ENCODE data around the gene MED27.

The MED27 gene

GRCh38 chr9:132094314-132094791 is 14.7 kb upstream of the MED27 start:
- no peak for TF ChIP-seq CTCF (conservative IDR thresholded peaks at IDR 0.05)
- no peak overlapping the region for H3K27ac ChIP-seq

GRCh38 chr9:132090771-132091170 is 11.1 kb upstream of the MED27 start:
- no peak overlapping the region for H3K27ac ChIP-seq
- TF ChIP-seq CTCF (conservative IDR thresholded peaks at IDR 0.05): no peak

GRCh38 chr9:132087438-132088030 is 7.9 kb upstream of the MED27 start:
- no peak for TF ChIP-seq CTCF (conservative IDR thresholded peaks at IDR 0.05)
- H3K27ac ChIP-seq: no peak overlapping the region

- no peak overlapping the region for H3K27ac ChIP-seq
- no peak for TF ChIP-seq CTCF (conservative IDR thresholded peaks at IDR 0.05)
Observed at GRCh38 chr9:132082188-132082587, 2.5 kb upstream of the MED27 start.

GRCh38 chr9:132078699-132079356 is 839 bp downstream of the MED27 start:
- no peak for TF ChIP-seq CTCF (conservative IDR thresholded peaks at IDR 0.05)
- H3K27ac ChIP-seq: peak overlapping the region; percentile 75

GRCh38 chr9:132077881-132078698 is 1.6 kb downstream of the MED27 start:
- H3K27ac ChIP-seq: peak overlapping the region; percentile 75
- TF ChIP-seq CTCF (conservative IDR thresholded peaks at IDR 0.05): no peak

GRCh38 chr9:132075853-132076252 is 3.8 kb downstream of the MED27 start:
- TF ChIP-seq CTCF (conservative IDR thresholded peaks at IDR 0.05): no peak
- no peak overlapping the region for H3K27ac ChIP-seq
